PFSK-1 (cell line): ENCODE data around the gene PPP2CA.

Experiments
- FOXP2 ChIP-seq: optimal IDR thresholded peaks from 2 replicates; pipeline ENCODE3; 2011; ENCODE audit warnings: borderline replicate concordance, control low read depth, inconsistent platforms; ENCODE audit not compliant: insufficient read depth; ENCODE audit errors: extremely low read length, extremely low read depth
- POLR2AphosphoS5 ChIP-seq: IDR thresholded peaks from 2 replicates; pipeline ENCODE4 v1.6.1; 2012; ENCODE audit warnings: low read depth, mild to moderate bottlenecking, control low read depth, low read length, moderate library complexity

DNA sequence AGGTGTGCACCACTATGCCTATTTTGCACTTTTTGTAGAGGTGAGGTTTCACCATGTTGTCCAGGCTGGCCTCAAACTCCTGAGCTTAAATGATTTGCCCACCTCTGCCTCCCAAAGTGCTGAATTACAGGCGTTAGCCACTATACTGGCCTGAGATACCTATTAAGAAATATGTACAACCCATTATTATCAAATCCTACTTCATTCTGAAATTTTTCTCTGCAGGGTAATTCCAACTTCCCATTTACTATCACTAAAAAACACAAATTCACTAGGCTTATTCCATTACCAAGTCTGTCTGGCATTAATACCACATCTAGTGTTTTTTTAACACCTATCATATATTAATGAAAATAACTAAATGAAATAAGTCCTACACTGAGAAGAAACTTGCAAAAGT lies 18.2 kb downstream of the PPP2CA start:
- TF ChIP-seq POLR2AphosphoS5 (no peak), FOXP2 (no peak)
